HG02642 (cell line): ENCODE data around the gene INPP1.
"Not testable (repeated sequence)": the region's sequence is repeated elsewhere in the genome, so short reads cannot be mapped to it uniquely, and the experiment has no call there.

ENCODE experiments used
- ATAC-seq: cut with Tn5 transposase; IDR thresholded peaks from one replicate; pipeline ENCODE4 v1.9.1; 2021; ENCODE audit warnings: mild to moderate bottlenecking; ENCODE audit not compliant: unreplicated experiment, poor library complexity

Gene INPP1

DNA sequence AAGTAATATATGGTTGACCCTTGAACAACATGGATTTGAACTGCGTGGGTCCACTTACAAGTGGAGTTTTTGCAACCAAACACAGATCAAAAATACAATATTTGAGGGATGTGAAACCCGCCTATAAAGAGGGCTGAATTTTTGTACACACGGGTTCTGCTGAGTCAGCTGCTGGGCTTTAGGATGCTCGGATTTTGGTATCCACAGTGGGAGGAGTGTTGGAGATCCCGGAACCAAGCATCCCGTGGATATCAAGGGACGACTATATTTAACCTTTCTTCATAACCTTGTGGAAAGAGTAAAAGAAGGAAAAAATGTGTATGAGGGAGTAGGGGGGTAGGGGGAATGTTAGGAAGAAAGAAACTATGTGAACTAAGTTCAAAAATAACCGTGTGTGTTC, 10.0 kb upstream of the INPP1 start:
- no peak for ATAC-seq

- no peak for ATAC-seq
These were observed 9.5 kb upstream of the INPP1 start for GRCh38 chr2:190333928-190334327.

- ATAC-seq = no peak
These were observed 8.7 kb upstream of the INPP1 start for GRCh38 chr2:190334479-190335224.

- ATAC-seq = no peak
These were observed 8.2 kb upstream of the INPP1 start for GRCh38 chr2:190335225-190335559.

GRCh38 chr2:190335584-190335983, 7.8 kb upstream of the INPP1 start:
- not testable (repeated sequence) for ATAC-seq

- ATAC-seq = no peak
These were observed 7.0 kb upstream of the INPP1 start for GRCh38 chr2:190336420-190336819.

GRCh38 chr2:190338453-190338852, 4.9 kb upstream of the INPP1 start:
- ATAC-seq = no peak

- no peak for ATAC-seq
These were observed 4.0 kb upstream of the INPP1 start for GRCh38 chr2:190339394-190339793.

DNA sequence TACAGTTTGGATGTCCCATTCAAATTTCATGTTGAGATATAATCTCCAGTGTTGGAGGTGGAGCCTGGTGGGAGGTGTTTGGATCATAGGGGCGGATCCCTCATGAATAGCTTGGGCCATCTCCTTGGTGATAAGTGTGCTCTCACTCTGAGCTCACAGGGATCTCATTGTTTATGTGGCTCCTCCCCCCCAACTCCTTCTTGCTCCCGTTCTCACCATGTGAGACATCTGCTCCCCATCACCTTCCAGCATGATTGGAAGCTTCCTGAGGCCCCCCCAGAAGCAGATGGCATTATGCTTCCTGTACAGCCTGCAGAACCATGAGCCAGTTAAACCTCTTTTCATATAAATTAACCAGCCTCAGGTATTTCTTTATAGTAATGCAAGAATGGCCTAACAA, 3.0 kb upstream of the INPP1 start:
- ATAC-seq = no peak

DNA sequence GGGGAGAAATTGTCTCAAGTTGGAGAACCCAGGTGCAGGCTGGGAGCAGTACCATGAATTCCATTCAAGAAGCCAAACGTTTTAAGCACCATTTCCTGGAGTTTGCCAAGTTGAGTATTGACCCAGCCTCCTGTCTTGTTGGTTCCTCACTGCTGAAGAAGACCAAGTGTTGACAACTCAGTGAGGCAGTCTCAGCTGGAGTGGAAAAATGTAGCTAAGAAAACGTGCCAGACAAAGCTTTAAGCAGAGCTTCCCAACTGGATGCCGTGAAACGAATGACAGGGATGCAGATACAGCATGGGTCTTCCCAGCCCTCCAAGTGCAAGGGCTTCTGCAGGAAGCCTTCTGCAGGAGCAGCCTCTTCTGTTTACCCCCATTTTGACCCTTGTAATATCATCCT, 778 bp upstream of the INPP1 start:
- no peak for ATAC-seq

- ATAC-seq = no peak
These were observed 277 bp upstream of the INPP1 start for GRCh38 chr2:190343089-190343535.

DNA sequence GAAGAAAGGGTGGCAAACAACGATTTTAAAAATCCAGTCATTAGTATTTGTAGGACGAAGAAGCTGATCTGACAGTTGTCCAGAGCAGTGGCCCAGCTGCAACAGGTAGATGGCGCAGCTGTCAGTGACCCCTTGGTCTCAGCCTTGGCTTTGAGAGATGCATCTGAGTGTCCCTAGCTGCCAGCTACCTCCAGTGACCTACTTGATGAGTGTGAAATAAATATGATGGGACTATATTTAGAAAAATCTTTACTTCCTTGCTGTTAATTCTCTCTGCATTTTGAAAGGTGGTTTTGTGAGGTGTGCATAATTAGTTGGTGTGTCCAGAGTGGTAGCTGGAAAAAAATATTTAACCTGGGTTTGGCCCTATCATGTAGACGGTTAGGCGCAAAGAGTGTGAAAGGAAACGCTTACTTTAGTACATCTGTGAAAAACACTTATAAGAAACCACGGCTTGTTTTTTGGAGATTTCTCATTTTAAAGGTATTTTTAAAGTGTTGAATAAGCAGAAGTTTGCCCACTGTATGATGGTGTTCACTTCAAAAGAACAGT, 963 bp downstream of the INPP1 start:
- peak; percentile 75 for ATAC-seq

- ATAC-seq = no peak
These were observed 7.0 kb downstream of the INPP1 start for GRCh38 chr2:190350371-190350770.

DNA sequence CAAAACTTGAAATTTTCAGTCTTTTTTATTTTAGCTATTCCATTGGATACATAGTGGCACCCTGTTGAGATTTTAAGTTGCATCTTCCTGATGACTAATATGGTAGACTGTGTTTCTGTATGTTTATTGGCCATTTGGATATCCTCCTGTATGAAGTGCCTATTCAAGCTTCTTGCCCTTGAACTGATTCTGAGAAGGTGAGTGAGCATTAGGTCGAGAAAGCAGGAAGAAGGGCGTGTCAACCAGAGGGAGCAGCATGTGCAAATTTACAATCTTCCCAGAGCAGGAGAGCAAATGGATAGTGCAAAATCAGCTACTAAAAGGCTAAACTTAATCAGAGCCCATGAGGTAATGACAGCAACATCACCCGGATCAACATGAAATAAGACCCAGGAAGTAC, 8.6 kb downstream of the INPP1 start:
- ATAC-seq = no peak

GRCh38 chr2:190352668-190353536, 9.5 kb downstream of the INPP1 start:
- ATAC-seq = no peak

DNA sequence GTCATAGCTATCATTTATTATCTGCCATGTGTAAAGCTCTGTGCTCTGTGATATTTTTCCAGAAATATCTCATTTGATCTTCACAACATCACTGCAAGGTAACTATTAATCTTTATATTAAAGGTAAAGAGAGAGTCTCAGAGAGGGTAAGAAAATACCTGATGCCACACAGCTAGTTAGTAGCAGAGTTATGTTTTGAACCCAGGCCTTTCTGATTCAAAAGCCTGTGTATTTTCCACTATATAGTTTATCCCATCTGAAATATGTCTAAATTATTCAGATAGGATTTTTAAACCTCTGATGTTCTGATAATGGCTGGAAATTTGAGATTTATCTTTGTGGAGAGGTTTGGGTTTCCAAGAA, 10.1 kb downstream of the INPP1 start:
- ATAC-seq = no peak

DNA sequence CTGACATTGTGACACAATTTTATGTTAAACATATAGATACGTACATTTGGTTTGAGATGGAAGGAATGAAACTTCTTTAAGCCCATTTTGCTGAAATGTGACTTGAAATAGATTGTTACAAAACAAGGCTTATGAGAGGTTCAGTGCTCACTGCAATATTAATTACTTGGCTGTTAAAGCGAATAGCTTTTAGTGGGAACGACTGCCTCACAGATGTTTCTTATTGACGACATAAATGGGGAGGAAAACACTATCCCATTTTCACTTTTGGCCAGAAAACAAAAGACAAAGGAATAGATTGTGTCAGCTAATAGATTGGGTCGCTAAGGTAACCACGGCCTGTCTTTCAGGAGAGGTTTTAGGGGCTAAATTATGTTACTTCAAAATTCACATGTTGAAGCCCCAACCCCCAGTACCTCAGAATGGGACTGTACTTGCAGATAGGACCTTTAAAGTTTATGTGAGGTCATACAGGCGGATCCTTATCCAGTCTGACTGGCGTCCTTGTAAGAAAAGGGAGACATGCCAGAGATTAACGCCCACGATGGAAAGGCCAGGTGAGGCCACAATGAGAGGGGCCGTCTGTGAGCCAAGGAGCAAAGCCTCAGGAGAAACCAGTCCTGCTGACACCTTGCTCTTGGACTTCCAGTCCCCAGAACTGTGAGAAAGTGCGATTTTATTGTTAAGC, 10.8 kb downstream of the INPP1 start:
- ATAC-seq = no peak

GRCh38 chr2:190355968-190356644, 12.7 kb downstream of the INPP1 start:
- ATAC-seq = no peak

- ATAC-seq = no peak
These were observed 14.2 kb downstream of the INPP1 start for GRCh38 chr2:190357600-190357999.
